Gastroesophageal sphincter (tissue), 3 donors: ENCODE measurements around the gene STK25.
"Not testable (repeated sequence)": the region's sequence is repeated elsewhere in the genome, so short reads cannot be mapped to it uniquely, and the experiment has no call there.

Source experiments
- EP300 ChIP-seq: sonication (generic); formaldehyde crosslinking; IDR thresholded peaks from one replicate; pipeline ENCODE4 v1.6.1; 2017; ENCODE audit warnings: antibody characterized with exemption, mild to moderate bottlenecking
- POLR2A ChIP-seq, 2 donors: fragments of 450-650 bp; IDR thresholded peaks; one replicate each; pipeline ENCODE4 v1.6.1; 2017; ENCODE audit warnings: antibody characterized with exemption in 2 of 2, mild to moderate bottlenecking in 2 of 2, moderate library complexity in 1 of 2
- POLR2AphosphoS5 ChIP-seq: sonication (generic); formaldehyde crosslinking; IDR thresholded peaks from one replicate; pipeline ENCODE4 v1.6.1; 2017; ENCODE audit warnings: antibody characterized with exemption
- TF ChIP-seq, protein P1 (sequence below), 4 experiments: fragments of 200-600 bp in 2 of 4; fragments of 450-650 bp in 2 of 4; sonication (generic) in 1 of 4; IDR thresholded peaks; one replicate each; pipeline ENCODE4 v1.5.1; 2017 to 2019; ENCODE audit warnings: antibody characterized with exemption in 4 of 4, mild to moderate bottlenecking in 2 of 4, moderate library complexity in 2 of 4

GRCh38 chr2:241450092-241450491 is 58.3 kb downstream of the STK25 start:
- not testable (repeated sequence) for TF ChIP-seq POLR2A (IDR thresholded peaks at IDR 0.05); POLR2AphosphoS5; EP300
- TF ChIP-seq, protein P1, sequence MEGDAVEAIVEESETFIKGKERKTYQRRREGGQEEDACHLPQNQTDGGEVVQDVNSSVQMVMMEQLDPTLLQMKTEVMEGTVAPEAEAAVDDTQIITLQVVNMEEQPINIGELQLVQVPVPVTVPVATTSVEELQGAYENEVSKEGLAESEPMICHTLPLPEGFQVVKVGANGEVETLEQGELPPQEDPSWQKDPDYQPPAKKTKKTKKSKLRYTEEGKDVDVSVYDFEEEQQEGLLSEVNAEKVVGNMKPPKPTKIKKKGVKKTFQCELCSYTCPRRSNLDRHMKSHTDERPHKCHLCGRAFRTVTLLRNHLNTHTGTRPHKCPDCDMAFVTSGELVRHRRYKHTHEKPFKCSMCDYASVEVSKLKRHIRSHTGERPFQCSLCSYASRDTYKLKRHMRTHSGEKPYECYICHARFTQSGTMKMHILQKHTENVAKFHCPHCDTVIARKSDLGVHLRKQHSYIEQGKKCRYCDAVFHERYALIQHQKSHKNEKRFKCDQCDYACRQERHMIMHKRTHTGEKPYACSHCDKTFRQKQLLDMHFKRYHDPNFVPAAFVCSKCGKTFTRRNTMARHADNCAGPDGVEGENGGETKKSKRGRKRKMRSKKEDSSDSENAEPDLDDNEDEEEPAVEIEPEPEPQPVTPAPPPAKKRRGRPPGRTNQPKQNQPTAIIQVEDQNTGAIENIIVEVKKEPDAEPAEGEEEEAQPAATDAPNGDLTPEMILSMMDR (IDR thresholded peaks at IDR 0.05): not testable (repeated sequence)
